GM21423 (cell line): ENCODE data around the gene CROCC2.

Experiments used
- ATAC-seq: cut with Tn5 transposase; IDR thresholded peaks from one replicate; pipeline ENCODE4 v1.9.1; 2021; ENCODE audit warnings: mild to moderate bottlenecking, moderate library complexity; ENCODE audit not compliant: unreplicated experiment

CROCC2 gene

GRCh38 chr2:240919786-240920782, 13.9 kb downstream of the CROCC2 start:
- ATAC-seq: no peak

GRCh38 chr2:240920783-240921231, 14.7 kb downstream of the CROCC2 start:
- no peak for ATAC-seq

GRCh38 chr2:240921311-240921994, 15.3 kb downstream of the CROCC2 start:
- ATAC-seq: no peak

GRCh38 chr2:240921995-240922244, 15.8 kb downstream of the CROCC2 start:
- no peak for ATAC-seq

- ATAC-seq: no peak
Observed at GRCh38 chr2:240922245-240922981, 16.3 kb downstream of the CROCC2 start.

- ATAC-seq: no peak
Observed at GRCh38 chr2:240922982-240923537, 16.9 kb downstream of the CROCC2 start.

GRCh38 chr2:240925191-240925567, 19.0 kb downstream of the CROCC2 start:
- ATAC-seq: no peak

GRCh38 chr2:240925568-240926515, 19.7 kb downstream of the CROCC2 start:
- ATAC-seq: no peak

- ATAC-seq: no peak
Observed at GRCh38 chr2:240926516-240927389, 20.6 kb downstream of the CROCC2 start.

- no peak for ATAC-seq
Observed at GRCh38 chr2:240927390-240927781, 21.2 kb downstream of the CROCC2 start.

GRCh38 chr2:240928476-240929363, 22.6 kb downstream of the CROCC2 start:
- no peak for ATAC-seq

- ATAC-seq: no peak
Observed at GRCh38 chr2:240929364-240930095, 23.4 kb downstream of the CROCC2 start.

- ATAC-seq: no peak
Observed at GRCh38 chr2:240930096-240930630, 24.0 kb downstream of the CROCC2 start.

GRCh38 chr2:240930631-240931318, 24.6 kb downstream of the CROCC2 start:
- ATAC-seq: no peak

- no peak for ATAC-seq
Observed at GRCh38 chr2:240931319-240931949, 25.3 kb downstream of the CROCC2 start.
